K562 (cell line): ENCODE data around the gene CREB3L1. TPM values are rescaled to one million over a fixed set of nuclear protein-coding genes. Genes with fewer than 3 reads are reported as not detected.

Experiments used
- ADNP ChIP-seq: fragments of 200-800 bp; sonication (Bioruptor generic); IDR thresholded peaks from 2 replicates; pipeline ENCODE4 v1.6.1; 2016; ENCODE audit warnings: missing genetic modification characterization, missing compliant biosample characterization
- BACH1 ChIP-seq: fragments of 200-800 bp; sonication (Bioruptor generic); IDR thresholded peaks from 2 replicates; pipeline ENCODE4 v1.6.1; 2016; ENCODE audit warnings: missing genetic modification characterization, missing compliant biosample characterization
- BCL6 ChIP-seq: fragments of 250-450 bp; sonication (Bioruptor Pico); IDR thresholded peaks from 2 replicates; pipeline ENCODE4 v1.4.0; 2020
- CBX5 ChIP-seq: IDR thresholded peaks from 2 replicates; pipeline ENCODE4 v1.6.1; 2014; ENCODE audit warnings: low read depth, borderline replicate concordance
- GABPA ChIP-seq: fragments of 200-800 bp; sonication (Bioruptor generic); conservative IDR thresholded peaks from 2 replicates; pipeline ENCODE4 v1.6.1; 2016; ENCODE audit warnings: low read depth, missing genetic modification characterization, missing compliant biosample characterization
- HDAC6 ChIP-seq: IDR thresholded peaks from 2 replicates; pipeline ENCODE4 v1.6.1; 2012; ENCODE audit warnings: low read depth, mild to moderate bottlenecking, control low read depth, inconsistent platforms, low read length, moderate library complexity
- NCOA6 ChIP-seq: fragments of 450-650 bp; IDR thresholded peaks from 2 replicates; pipeline ENCODE4 v1.6.1; 2017; ENCODE audit warnings: mild to moderate bottlenecking
- NELFE ChIP-seq: IDR thresholded peaks from 2 replicates; pipeline ENCODE4 v1.6.1; 2011; ENCODE audit warnings: mild to moderate bottlenecking; ENCODE audit not compliant: insufficient read depth, insufficient read length
- NR2C2 ChIP-seq, 2 experiments: fragments of 200-800 bp in 1 of 2; sonication (Bioruptor generic) in 1 of 2; sonication (generic) in 1 of 2; formaldehyde crosslinking in 1 of 2; IDR thresholded peaks; 2 replicates each; pipeline versions ENCODE4 v1.6.1 to v1.8.0; 2016 to 2022; ENCODE audit warnings: mild to moderate bottlenecking in 1 of 2, missing compliant biosample characterization in 1 of 2, missing genetic modification characterization in 1 of 2, missing genetic modification reagents in 1 of 2
- POLR3G ChIP-seq: IDR thresholded peaks from 2 replicates; pipeline ENCODE4 v1.6.1; 2011; ENCODE audit not compliant: insufficient read length, insufficient replicate concordance; ENCODE audit errors: extremely low read depth
- RBM22 ChIP-seq: fragments of 200-400 bp; formaldehyde crosslinking; IDR thresholded peaks from 2 replicates; pipeline ENCODE4 v1.6.1; 2018; ENCODE audit warnings: low read length, low read depth; ENCODE audit not compliant: poor library complexity, severe bottlenecking
- YY1 ChIP-seq, 3 experiments: IDR thresholded peaks; 2 replicates each; pipeline ENCODE4 v1.6.1; 2011; ENCODE audit warnings: low read length in 2 of 3, mild to moderate bottlenecking in 2 of 3, moderate library complexity in 2 of 3, borderline replicate concordance in 1 of 3, control low read depth in 1 of 3, low read depth in 1 of 3; ENCODE audit not compliant: insufficient read depth in 3 of 3, insufficient replicate concordance in 2 of 3, control insufficient read depth in 1 of 3, insufficient read length in 1 of 3; ENCODE audit errors: extremely low read depth in 1 of 3
- ZNF174 ChIP-seq: fragments of 250-450 bp; sonication (Bioruptor Pico); IDR thresholded peaks from 2 replicates; pipeline ENCODE4 v1.4.0; 2020; ENCODE audit warnings: mild to moderate bottlenecking
- ZNF445 ChIP-seq: fragments of 250-450 bp; sonication (Bioruptor Pico); IDR thresholded peaks from 2 replicates; pipeline ENCODE4 v1.4.0; 2020; ENCODE audit warnings: low read depth, mild to moderate bottlenecking, moderate library complexity
- polyA plus RNA-seq, 8 experiments: library from polyadenylated mRNA; depleted of rRNA in 4 of 8; stranded (reverse) in 5 of 8; unstranded in 3 of 8; fragments of >200 nt; fragmentation: Nextera tagmentation in 2 of 8; fragmentation: Illumina TruSeq in 1 of 8; extraction: Ambion mirVana in 2 of 8; extraction: Trizol in 1 of 8; gene quantifications; 2 replicates each; pipeline versions ENCODE4 v1.2.1 to v1.2.3, GENCODE V29; 2011 to 2014; ENCODE audit warnings: inconsistent platforms in 1 of 8, missing spikeins in 1 of 8
- total RNA-seq, 7 experiments: library from RNA; depleted of rRNA in 6 of 7; stranded (reverse); fragments of >200 nt in 6 of 7; fragmentation: Illumina TruSeq in 2 of 7; extraction: Trizol in 2 of 7; gene quantifications; 2 replicates each; pipeline versions ENCODE4 v1.2.1 to v1.2.3, GENCODE V29; 2011 to 2021; ENCODE audit warnings: low replicate concordance in 1 of 7
- TF ChIP-seq, protein P1 (sequence below): fragments of 450-650 bp; IDR thresholded peaks from 2 replicates; pipeline ENCODE4 v1.6.1; 2014; ENCODE audit warnings: low read depth, mild to moderate bottlenecking, moderate library complexity, borderline replicate concordance
- TF ChIP-seq, protein P2 (sequence below): sonication (generic); formaldehyde crosslinking; IDR thresholded peaks from 2 replicates; pipeline ENCODE4 v1.8.0; 2023; ENCODE audit warnings: mild to moderate bottlenecking, missing genetic modification reagents
- TF ChIP-seq, protein P3 (sequence below): sonication (generic); formaldehyde crosslinking; IDR thresholded peaks from 2 replicates; pipeline ENCODE4 v1.8.1; 2023; ENCODE audit warnings: mild to moderate bottlenecking, missing genetic modification reagents
- TF ChIP-seq, protein P4 (sequence below): IDR thresholded peaks from 2 replicates; pipeline ENCODE4 v1.6.1; 2014; ENCODE audit warnings: antibody characterized with exemption

CREB3L1 gene
- total and polyA plus RNA-seq, 9 of the 15 experiments (the other 6 are each of a cell fraction or from before 2014, with no cell fraction given) = 1.2 to 27.6 (median 3.7) TPM

DNA sequence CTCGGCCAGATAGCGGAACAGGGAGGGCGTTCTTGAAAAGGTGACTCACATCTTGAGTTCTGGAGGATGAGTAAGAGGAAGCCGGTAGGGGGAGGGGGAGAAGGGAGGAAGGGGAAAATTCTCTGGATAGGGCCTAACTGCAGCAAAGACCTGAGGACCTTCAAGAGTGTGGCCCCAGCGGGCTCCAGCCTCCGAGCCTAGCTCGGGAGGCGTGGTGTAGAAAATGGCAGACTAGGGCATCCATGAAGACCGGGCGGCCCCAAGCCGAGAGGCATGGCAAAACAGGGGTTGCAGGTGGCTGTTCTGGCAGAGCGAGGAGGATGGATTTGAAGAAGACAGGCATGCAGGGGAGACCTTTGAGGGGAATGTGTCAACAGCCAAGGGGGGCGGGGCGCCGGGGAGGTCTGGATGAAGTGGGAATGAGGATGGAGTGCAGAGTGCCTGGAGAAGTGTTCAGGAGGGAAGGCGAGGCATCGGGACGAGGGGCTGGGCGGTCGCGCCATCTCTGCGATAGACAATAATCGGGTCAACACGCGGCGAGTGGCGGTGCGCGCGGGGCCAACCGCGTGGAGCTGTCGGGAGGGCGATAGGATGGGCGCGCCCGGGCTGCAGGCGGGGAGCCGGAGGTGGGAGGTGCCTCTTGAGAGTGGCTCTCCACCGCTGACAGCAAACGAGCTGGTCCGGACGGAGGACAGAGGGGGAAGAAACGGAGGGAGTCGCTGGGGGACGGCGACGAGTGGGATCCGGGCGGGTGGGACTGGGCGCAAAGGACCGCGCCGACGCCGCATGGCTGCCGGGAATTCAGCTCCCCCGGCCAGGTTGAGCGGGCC is 40.0 kb upstream of the CREB3L1 start (continued):
- TF ChIP-seq, protein P1, sequence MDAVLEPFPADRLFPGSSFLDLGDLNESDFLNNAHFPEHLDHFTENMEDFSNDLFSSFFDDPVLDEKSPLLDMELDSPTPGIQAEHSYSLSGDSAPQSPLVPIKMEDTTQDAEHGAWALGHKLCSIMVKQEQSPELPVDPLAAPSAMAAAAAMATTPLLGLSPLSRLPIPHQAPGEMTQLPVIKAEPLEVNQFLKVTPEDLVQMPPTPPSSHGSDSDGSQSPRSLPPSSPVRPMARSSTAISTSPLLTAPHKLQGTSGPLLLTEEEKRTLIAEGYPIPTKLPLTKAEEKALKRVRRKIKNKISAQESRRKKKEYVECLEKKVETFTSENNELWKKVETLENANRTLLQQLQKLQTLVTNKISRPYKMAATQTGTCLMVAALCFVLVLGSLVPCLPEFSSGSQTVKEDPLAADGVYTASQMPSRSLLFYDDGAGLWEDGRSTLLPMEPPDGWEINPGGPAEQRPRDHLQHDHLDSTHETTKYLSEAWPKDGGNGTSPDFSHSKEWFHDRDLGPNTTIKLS = peak; percentile 76; the same call in 1 of the 2 replicates
- TF ChIP-seq NCOA6 (no peak), GABPA (tag) (no peak; the same call in none of the 2 replicates), NR2C2 (CRISPR knock-in tag; IDR thresholded peaks at IDR 0.05) (no peak), NR2C2 (tag; IDR thresholded peaks at IDR 0.05) (peak; percentile 38; the same call in 1 of the 2 replicates), RBM22 (no peak), NELFE (no peak), YY1 (IDR thresholded peaks at IDR 0.05; ENCODE audit: borderline replicate concordance in 1 of 3, control insufficient read depth in 1 of 3, extremely low read depth in 1 of 3, insufficient read depth in 3 of 3, insufficient read length in 1 of 3, insufficient replicate concordance in 2 of 3, low read depth in 1 of 3, low read length in 2 of 3) (peak; percentile 12 to 84 (median 59)), BCL6 (CRISPR knock-in tag) (no peak), POLR3G (no peak), BACH1 (no peak), HDAC6 (no peak), ADNP (tag) (no peak), ZNF445 (CRISPR knock-in tag) (no peak), CBX5 (peak; percentile 25; the same call in 1 of the 2 replicates), ZNF174 (no peak)
- TF ChIP-seq, protein P2, sequence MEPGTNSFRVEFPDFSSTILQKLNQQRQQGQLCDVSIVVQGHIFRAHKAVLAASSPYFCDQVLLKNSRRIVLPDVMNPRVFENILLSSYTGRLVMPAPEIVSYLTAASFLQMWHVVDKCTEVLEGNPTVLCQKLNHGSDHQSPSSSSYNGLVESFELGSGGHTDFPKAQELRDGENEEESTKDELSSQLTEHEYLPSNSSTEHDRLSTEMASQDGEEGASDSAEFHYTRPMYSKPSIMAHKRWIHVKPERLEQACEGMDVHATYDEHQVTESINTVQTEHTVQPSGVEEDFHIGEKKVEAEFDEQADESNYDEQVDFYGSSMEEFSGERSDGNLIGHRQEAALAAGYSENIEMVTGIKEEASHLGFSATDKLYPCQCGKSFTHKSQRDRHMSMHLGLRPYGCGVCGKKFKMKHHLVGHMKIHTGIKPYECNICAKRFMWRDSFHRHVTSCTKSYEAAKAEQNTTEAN = peak; percentile 86
- TF ChIP-seq, protein P3, sequence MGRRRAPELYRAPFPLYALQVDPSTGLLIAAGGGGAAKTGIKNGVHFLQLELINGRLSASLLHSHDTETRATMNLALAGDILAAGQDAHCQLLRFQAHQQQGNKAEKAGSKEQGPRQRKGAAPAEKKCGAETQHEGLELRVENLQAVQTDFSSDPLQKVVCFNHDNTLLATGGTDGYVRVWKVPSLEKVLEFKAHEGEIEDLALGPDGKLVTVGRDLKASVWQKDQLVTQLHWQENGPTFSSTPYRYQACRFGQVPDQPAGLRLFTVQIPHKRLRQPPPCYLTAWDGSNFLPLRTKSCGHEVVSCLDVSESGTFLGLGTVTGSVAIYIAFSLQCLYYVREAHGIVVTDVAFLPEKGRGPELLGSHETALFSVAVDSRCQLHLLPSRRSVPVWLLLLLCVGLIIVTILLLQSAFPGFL = no peak
- TF ChIP-seq, protein P4, sequence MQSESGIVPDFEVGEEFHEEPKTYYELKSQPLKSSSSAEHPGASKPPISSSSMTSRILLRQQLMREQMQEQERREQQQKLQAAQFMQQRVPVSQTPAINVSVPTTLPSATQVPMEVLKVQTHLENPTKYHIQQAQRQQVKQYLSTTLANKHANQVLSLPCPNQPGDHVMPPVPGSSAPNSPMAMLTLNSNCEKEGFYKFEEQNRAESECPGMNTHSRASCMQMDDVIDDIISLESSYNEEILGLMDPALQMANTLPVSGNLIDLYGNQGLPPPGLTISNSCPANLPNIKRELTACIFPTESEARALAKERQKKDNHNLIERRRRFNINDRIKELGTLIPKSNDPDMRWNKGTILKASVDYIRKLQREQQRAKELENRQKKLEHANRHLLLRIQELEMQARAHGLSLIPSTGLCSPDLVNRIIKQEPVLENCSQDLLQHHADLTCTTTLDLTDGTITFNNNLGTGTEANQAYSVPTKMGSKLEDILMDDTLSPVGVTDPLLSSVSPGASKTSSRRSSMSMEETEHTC = peak; percentile 30; the same call in 1 of the 2 replicates
